ENCODE data around the gene CRTAC1. TPM values are rescaled to one million over a fixed set of nuclear protein-coding genes. Genes with fewer than 3 reads are reported as not detected.

Gene CRTAC1
- total RNA-seq, 4 donors from 2014 or later, result 4.0 to 8.7 (median 5.0) TPM

GRCh38 chr10:97932932-97933530 lies 97.4 kb downstream of the CRTAC1 start:
- H3K4me3 ChIP-seq, result no peak overlapping the region
- H3K27ac ChIP-seq (replicated peaks in 1 of 4), result no peak overlapping the region
- peaks cover 0 to 23% (median 0%) of the 10 kb centered on the region in 4 donors for H3K27me3 ChIP-seq
- WGBS, result 95% methylated on average over 10 of the region's 10 CpGs
- DNase-seq (ENCODE audit: extremely low spot score), result no peak
- no peaks in the 10 kb centered on the region for H3K9me3 ChIP-seq
- no peaks in the 10 kb centered on the region for H3K4me1 ChIP-seq
- intact Hi-C loops (cut with DNase I), result no loop called here
- TF ChIP-seq EP300 (IDR thresholded peaks at IDR 0.05) (no peak), POLR2A (IDR thresholded peaks at IDR 0.05; ENCODE audit: low read depth) (no peak), POLR2AphosphoS5 (IDR thresholded peaks at IDR 0.05) (no peak), CTCF (IDR thresholded peaks at IDR 0.05) (no peak)
- no peaks in the 10 kb centered on the region for H3K36me3 ChIP-seq

- intact Hi-C loops (cut with DNase I), result no loop called here
- Histone ChIP-seq H3K9me3 (no peaks in the 10 kb centered on the region), H3K36me3 (no peaks in the 10 kb centered on the region), H3K4me3 (no peak overlapping the region), H3K27ac (replicated peaks in 1 of 4) (no peak overlapping the region), H3K27me3 (peaks cover 0 to 29% (median 0%) of the 10 kb centered on the region in 4 donors), H3K4me1 (no peaks in the 10 kb centered on the region)
- TF ChIP-seq CTCF (IDR thresholded peaks at IDR 0.05), result no peak
- TF ChIP-seq POLR2A (IDR thresholded peaks at IDR 0.05; ENCODE audit: low read depth), result no peak
- TF ChIP-seq EP300 (IDR thresholded peaks at IDR 0.05), result no peak
- no peak for TF ChIP-seq POLR2AphosphoS5 (IDR thresholded peaks at IDR 0.05)
- no peak for DNase-seq (ENCODE audit: extremely low spot score)
- WGBS, result 64% methylated on average over 4 of the region's 4 CpGs
These were observed 99.4 kb downstream of the CRTAC1 start for GRCh38 chr10:97931041-97931440.

- intact Hi-C loops (cut with DNase I), result no loop called here
These were observed 101.5 kb downstream of the CRTAC1 start for GRCh38 chr10:97928897-97929296.

GRCh38 chr10:97927622-97928021 lies 102.8 kb downstream of the CRTAC1 start:
- DNase-seq (ENCODE audit: extremely low spot score), result no peak
- Histone ChIP-seq H3K36me3 (no peaks in the 10 kb centered on the region), H3K4me1 (peaks cover 0 to under 1% (median 0%) of the 10 kb centered on the region in 4 donors), H3K27ac (replicated peaks in 1 of 4) (no peak overlapping the region), H3K4me3 (no peak overlapping the region), H3K27me3 (peaks cover 0 to 37% (median 0%) of the 10 kb centered on the region in 4 donors), H3K9me3 (no peaks in the 10 kb centered on the region)
- intact Hi-C loops (cut with DNase I), result no loop called here
- TF ChIP-seq POLR2A (IDR thresholded peaks at IDR 0.05; ENCODE audit: low read depth), result no peak
- TF ChIP-seq POLR2AphosphoS5 (IDR thresholded peaks at IDR 0.05), result no peak
- TF ChIP-seq EP300 (IDR thresholded peaks at IDR 0.05), result no peak
- no peak for TF ChIP-seq CTCF (IDR thresholded peaks at IDR 0.05)
- WGBS, result 44% methylated on average over 10 of the region's 10 CpGs

More at GRCh38 chr10:97928897-97929296, 101.5 kb downstream of the CRTAC1 start:
- Histone ChIP-seq H3K9me3 (no peaks in the 10 kb centered on the region), H3K36me3 (no peaks in the 10 kb centered on the region), H3K4me3 (no peak overlapping the region), H3K27ac (replicated peaks in 1 of 4) (no peak overlapping the region), H3K27me3 (peaks cover 0 to 37% (median 0%) of the 10 kb centered on the region in 4 donors), H3K4me1 (no peaks in the 10 kb centered on the region)
- WGBS, result 58% methylated on average over 6 of the region's 6 CpGs
- DNase-seq (ENCODE audit: extremely low spot score), result no peak
- TF ChIP-seq EP300 (IDR thresholded peaks at IDR 0.05) (no peak), POLR2AphosphoS5 (IDR thresholded peaks at IDR 0.05) (no peak), POLR2A (IDR thresholded peaks at IDR 0.05; ENCODE audit: low read depth) (no peak), CTCF (IDR thresholded peaks at IDR 0.05) (no peak)

GRCh38 chr10:97926055-97926454 lies 104.4 kb downstream of the CRTAC1 start:
- TF ChIP-seq EP300 (IDR thresholded peaks at IDR 0.05) (no peak), POLR2AphosphoS5 (IDR thresholded peaks at IDR 0.05) (no peak), CTCF (IDR thresholded peaks at IDR 0.05) (no peak), POLR2A (IDR thresholded peaks at IDR 0.05; ENCODE audit: low read depth) (no peak)
- no peak for DNase-seq (ENCODE audit: extremely low spot score)
- Histone ChIP-seq H3K27ac (replicated peaks in 1 of 4) (no peak overlapping the region), H3K9me3 (no peaks in the 10 kb centered on the region), H3K36me3 (no peaks in the 10 kb centered on the region), H3K4me1 (peaks cover 6 to 16% (median 13%) of the 10 kb centered on the region in 4 donors), H3K4me3 (no peak overlapping the region), H3K27me3 (peaks cover 0 to 42% (median 0%) of the 10 kb centered on the region in 4 donors)
- WGBS, result 89% methylated on average over 12 of the region's 13 CpGs
- intact Hi-C loops (cut with DNase I), result no loop called here
